Osteoblast (primary cell): ENCODE results near the gene PDCD6IP. TPM values are rescaled to one million over a fixed set of nuclear protein-coding genes. Genes with fewer than 3 reads are reported as not detected.
A peak's percentile ranks its signal among the peaks of the same experiment; 100 is the strongest.

ENCODE experiments used
- DNase-seq: peaks from one replicate; pipeline ENCODE4 v3.0.0; 2011; ENCODE audit warnings: low spot score, mixed read lengths; ENCODE audit not compliant: insufficient read length; ENCODE audit errors: missing footprints
- H2AFZ ChIP-seq: 2 replicates; pipeline ENCODE4 v1.6.0; 2011; ENCODE audit warnings: mild to moderate bottlenecking, low read length
- H3K27ac ChIP-seq: 2 replicates; pipeline ENCODE4 v1.5.1; 2011; ENCODE audit warnings: mild to moderate bottlenecking, low read depth, low read length, moderate library complexity
- H3K27me3 ChIP-seq: 2 replicates; pipeline ENCODE4 v1.6.0; 2012; ENCODE audit warnings: mild to moderate bottlenecking, control low read depth, inconsistent platforms, low read length, moderate library complexity; ENCODE audit not compliant: insufficient read depth
- H3K36me3 ChIP-seq: 2 replicates; pipeline ENCODE4 v1.5.1; 2011; ENCODE audit warnings: mild to moderate bottlenecking, low read length, control low read depth, moderate library complexity; ENCODE audit not compliant: insufficient read depth
- H3K4me1 ChIP-seq: 2 replicates; pipeline ENCODE4 v1.5.1; 2011; ENCODE audit warnings: mild to moderate bottlenecking, low read length, control low read depth, moderate library complexity; ENCODE audit not compliant: insufficient read depth
- H3K4me2 ChIP-seq: 2 replicates; pipeline ENCODE4 v1.6.0; 2011; ENCODE audit warnings: mild to moderate bottlenecking, low read length; ENCODE audit not compliant: insufficient read depth
- H3K4me3 ChIP-seq: fragments of 200-600 bp; sonication (generic); 3 replicates; pipeline ENCODE4 v1.5.1; 2012; ENCODE audit warnings: mild to moderate bottlenecking, low read length, inconsistent platforms; ENCODE audit not compliant: insufficient read depth
- H3K79me2 ChIP-seq: 2 replicates; pipeline ENCODE4 v1.6.0; 2012; ENCODE audit warnings: mild to moderate bottlenecking, low read length, control low read depth, inconsistent platforms; ENCODE audit not compliant: insufficient read depth
- H3K9me3 ChIP-seq: 2 replicates; pipeline ENCODE4 v1.5.1; 2011; ENCODE audit warnings: low read depth, low read length, control low read depth
- H4K20me1 ChIP-seq: 2 replicates; pipeline ENCODE4 v1.6.0; 2012; ENCODE audit warnings: mild to moderate bottlenecking, low read length, control low read depth; ENCODE audit not compliant: insufficient read depth
- total RNA-seq: library from RNA; depleted of rRNA; stranded (reverse); fragments of >200 nt; gene quantifications from 2 replicates; pipeline ENCODE4 v1.2.3, GENCODE V29; 2012
- TF ChIP-seq, protein P1 (sequence below): IDR thresholded peaks from 2 replicates; pipeline ENCODE4 v1.5.1; 2011; ENCODE audit warnings: mild to moderate bottlenecking, low read depth, low read length, moderate library complexity; ENCODE audit errors: extremely low read depth

PDCD6IP gene, protein sequence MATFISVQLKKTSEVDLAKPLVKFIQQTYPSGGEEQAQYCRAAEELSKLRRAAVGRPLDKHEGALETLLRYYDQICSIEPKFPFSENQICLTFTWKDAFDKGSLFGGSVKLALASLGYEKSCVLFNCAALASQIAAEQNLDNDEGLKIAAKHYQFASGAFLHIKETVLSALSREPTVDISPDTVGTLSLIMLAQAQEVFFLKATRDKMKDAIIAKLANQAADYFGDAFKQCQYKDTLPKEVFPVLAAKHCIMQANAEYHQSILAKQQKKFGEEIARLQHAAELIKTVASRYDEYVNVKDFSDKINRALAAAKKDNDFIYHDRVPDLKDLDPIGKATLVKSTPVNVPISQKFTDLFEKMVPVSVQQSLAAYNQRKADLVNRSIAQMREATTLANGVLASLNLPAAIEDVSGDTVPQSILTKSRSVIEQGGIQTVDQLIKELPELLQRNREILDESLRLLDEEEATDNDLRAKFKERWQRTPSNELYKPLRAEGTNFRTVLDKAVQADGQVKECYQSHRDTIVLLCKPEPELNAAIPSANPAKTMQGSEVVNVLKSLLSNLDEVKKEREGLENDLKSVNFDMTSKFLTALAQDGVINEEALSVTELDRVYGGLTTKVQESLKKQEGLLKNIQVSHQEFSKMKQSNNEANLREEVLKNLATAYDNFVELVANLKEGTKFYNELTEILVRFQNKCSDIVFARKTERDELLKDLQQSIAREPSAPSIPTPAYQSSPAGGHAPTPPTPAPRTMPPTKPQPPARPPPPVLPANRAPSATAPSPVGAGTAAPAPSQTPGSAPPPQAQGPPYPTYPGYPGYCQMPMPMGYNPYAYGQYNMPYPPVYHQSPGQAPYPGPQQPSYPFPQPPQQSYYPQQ
- 251 and 283 TPM in 2 replicates for total RNA-seq

DNA sequence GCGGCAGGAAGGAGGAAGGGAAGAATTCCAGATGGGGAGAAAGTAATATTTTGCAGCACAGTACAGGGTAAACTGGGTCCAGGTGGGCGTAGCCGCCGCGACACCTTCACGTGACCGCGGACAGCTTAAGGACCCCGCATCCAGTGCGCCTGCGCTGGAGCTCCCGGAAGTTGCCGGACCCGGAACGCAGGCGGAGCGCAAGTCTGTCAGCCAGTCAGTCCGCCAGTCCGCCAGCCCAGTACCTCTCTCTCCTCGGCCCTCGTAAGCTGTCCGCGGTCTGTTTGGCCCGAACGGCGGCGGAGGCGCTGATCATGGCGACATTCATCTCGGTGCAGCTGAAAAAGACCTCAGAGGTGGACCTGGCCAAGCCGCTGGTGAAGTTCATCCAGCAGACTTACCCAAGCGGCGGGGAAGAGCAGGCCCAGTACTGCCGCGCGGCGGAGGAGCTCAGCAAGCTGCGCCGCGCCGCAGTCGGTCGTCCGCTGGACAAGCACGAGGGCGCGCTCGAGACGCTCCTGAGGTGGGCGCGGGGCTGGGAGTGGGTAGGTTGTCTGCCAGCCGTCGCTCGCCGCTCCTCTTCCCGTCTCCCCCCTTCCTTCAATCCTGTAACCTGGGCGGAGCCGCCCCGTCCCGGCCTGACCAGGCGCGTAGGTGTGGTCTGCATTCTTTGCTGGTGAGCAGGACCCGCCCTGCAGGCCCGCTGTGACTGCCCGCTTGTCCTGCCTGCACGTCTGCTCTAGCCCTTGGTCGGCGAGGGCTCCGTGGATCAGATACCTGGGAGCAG is at the start of gene PDCD6IP:
TSS of gene PDCD6IP (plus strand) at position 213 of the 784 bp plus-strand sequence. CDS start at position 312, 99 bp downstream.
- DNase-seq, result peak; percentile 92
- Histone ChIP-seq H3K4me1 (peaks cover 32% of the 10 kb centered on the region), H3K36me3 (peaks cover 12% of the 10 kb centered on the region), H4K20me1 (peaks cover 27% of the 10 kb centered on the region), H3K4me2 (peak within 1 kb of the TSS; percentile 99), H3K79me2 (peaks cover 68% of the 10 kb centered on the region), H3K4me3 (peak within 1 kb of the TSS; percentile 94), H3K27me3 (no peaks in the 10 kb centered on the region), H2AFZ (peak within 1 kb of the TSS; percentile 99), H3K9me3 (no peaks in the 10 kb centered on the region), H3K27ac (peak within 1 kb of the TSS; percentile 93)
- TF ChIP-seq, protein P1, sequence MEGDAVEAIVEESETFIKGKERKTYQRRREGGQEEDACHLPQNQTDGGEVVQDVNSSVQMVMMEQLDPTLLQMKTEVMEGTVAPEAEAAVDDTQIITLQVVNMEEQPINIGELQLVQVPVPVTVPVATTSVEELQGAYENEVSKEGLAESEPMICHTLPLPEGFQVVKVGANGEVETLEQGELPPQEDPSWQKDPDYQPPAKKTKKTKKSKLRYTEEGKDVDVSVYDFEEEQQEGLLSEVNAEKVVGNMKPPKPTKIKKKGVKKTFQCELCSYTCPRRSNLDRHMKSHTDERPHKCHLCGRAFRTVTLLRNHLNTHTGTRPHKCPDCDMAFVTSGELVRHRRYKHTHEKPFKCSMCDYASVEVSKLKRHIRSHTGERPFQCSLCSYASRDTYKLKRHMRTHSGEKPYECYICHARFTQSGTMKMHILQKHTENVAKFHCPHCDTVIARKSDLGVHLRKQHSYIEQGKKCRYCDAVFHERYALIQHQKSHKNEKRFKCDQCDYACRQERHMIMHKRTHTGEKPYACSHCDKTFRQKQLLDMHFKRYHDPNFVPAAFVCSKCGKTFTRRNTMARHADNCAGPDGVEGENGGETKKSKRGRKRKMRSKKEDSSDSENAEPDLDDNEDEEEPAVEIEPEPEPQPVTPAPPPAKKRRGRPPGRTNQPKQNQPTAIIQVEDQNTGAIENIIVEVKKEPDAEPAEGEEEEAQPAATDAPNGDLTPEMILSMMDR, result no peak

DNA sequence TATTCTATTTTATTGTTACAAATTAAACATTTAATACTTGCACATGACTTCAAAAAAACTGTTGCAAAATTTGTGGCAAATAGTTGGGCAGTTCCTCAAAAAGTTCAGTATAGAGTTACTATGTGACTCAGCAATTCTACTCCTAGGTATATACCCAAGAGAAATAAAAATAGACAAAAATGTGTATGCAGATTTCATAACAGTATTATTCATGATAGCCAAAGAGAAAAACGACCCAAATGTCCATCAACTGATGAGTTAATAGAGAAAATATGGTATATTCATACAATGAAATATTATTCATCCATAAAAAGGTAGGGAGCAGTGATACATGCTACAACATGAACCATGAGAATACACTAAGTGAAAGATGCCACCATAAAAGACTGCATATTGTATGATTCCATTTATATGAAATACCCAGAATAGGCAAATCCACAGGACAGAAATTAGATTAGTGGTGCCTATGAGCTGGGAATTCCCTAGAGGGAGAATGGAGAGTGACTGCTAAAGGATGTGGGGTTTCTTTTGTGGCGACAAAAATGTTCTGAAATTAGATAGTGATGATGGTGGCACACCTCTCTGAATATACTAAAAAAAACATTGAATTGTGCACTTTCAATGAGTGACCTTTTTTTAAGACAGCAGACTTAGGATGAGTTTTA is 48.8 kb upstream of the PDCD6IP start:
- H4K20me1 ChIP-seq, result no peaks in the 10 kb centered on the region
- H3K36me3 ChIP-seq, result no peaks in the 10 kb centered on the region
- H2AFZ ChIP-seq, result no peak overlapping the region
- H3K9me3 ChIP-seq, result no peaks in the 10 kb centered on the region
- no peaks in the 10 kb centered on the region for H3K27me3 ChIP-seq
- peaks cover 9% of the 10 kb centered on the region for H3K4me1 ChIP-seq
- TF ChIP-seq, protein P1, result no peak
- peak overlapping the region; percentile 27 for H3K4me2 ChIP-seq
- no peak overlapping the region for H3K27ac ChIP-seq
- H3K4me3 ChIP-seq, result no peak overlapping the region
- no peak for DNase-seq
- no peaks in the 10 kb centered on the region for H3K79me2 ChIP-seq

DNA sequence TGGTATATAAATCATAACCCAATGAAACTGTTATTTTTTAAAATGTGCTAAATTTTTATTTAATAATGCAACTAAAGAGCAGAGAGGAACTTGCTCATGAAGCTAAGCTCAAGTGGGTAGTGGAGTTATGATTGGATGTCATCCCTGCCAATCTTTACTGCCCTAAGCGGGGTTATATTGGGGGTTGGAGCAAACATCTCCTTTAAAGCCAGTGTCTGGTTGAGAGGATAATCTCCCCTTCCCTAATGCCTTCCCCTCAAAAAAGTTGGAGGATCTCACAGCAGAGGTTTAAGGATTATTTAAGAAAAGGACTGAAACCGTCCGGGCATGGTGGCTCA is 48.2 kb upstream of the PDCD6IP start:
- H3K79me2 ChIP-seq, result no peaks in the 10 kb centered on the region
- H3K27me3 ChIP-seq, result no peaks in the 10 kb centered on the region
- DNase-seq, result peak; percentile 34
- no peak overlapping the region for H3K27ac ChIP-seq
- no peaks in the 10 kb centered on the region for H4K20me1 ChIP-seq
- no peak overlapping the region for H2AFZ ChIP-seq
- TF ChIP-seq, protein P1, result no peak
- peaks cover 9% of the 10 kb centered on the region for H3K4me1 ChIP-seq
- H3K36me3 ChIP-seq, result no peaks in the 10 kb centered on the region
- no peak overlapping the region for H3K4me2 ChIP-seq
- H3K4me3 ChIP-seq, result no peak overlapping the region
- no peaks in the 10 kb centered on the region for H3K9me3 ChIP-seq
